Heart right ventricle (tissue), 16 donors: ENCODE results near the gene NEU4. TPM values are rescaled to one million over a fixed set of nuclear protein-coding genes. Genes with fewer than 3 reads are reported as not detected.
"Not testable (repeated sequence)": the region's sequence is repeated elsewhere in the genome, so short reads cannot be mapped to it uniquely, and the experiment has no call there.

ENCODE experiments used
- ATAC-seq, 8 donors: fragments of 200-7000 bp; cut with Tn5 transposase; one replicate each; pipeline ENCODE4 v1.9.1; 2020; ENCODE audit warnings: mild to moderate bottlenecking in 8 of 8, moderate library complexity in 8 of 8, moderate number of reproducible peaks in 1 of 8
- DNase-seq, 2 donors: peaks; one replicate each; pipeline ENCODE4 v3.0.0-alpha.2; 2020
- H3K27ac ChIP-seq, 10 donors: fragments of 200-600 bp; sonication (generic) in 2 of 10; one replicate each; pipeline versions ENCODE4 v1.5.0 to v1.8.0; 2020 to 2022; ENCODE audit warnings: mild to moderate bottlenecking in 3 of 10
- H3K27me3 ChIP-seq, 7 donors: fragments of 200-600 bp; one replicate each; pipeline ENCODE4 v1.8.0; 2021 to 2022; ENCODE audit warnings: mild to moderate bottlenecking in 2 of 7
- H3K36me3 ChIP-seq, 9 donors: fragments of 200-600 bp; sonication (generic) in 1 of 9; one replicate each; pipeline versions ENCODE4 v1.5.0 to v1.8.0; 2020 to 2022; ENCODE audit warnings: mild to moderate bottlenecking in 2 of 9
- H3K4me1 ChIP-seq, 9 donors: fragments of 200-600 bp; sonication (generic) in 1 of 9; one replicate each; pipeline versions ENCODE4 v1.5.0 to v1.8.0; 2020 to 2022; ENCODE audit warnings: mild to moderate bottlenecking in 4 of 9
- H3K4me3 ChIP-seq, 10 donors: fragments of 200-600 bp; sonication (generic) in 2 of 10; one replicate each; pipeline versions ENCODE4 v1.5.0 to v1.8.0; 2020 to 2022; ENCODE audit warnings: mild to moderate bottlenecking in 7 of 10, moderate library complexity in 2 of 10
- H3K9me3 ChIP-seq, 11 donors: fragments of 200-600 bp in 10 of 11; sonication (generic) in 2 of 11; one replicate each; pipeline versions ENCODE4 v1.5.0 to v1.8.0; 2013 to 2022; ENCODE audit warnings: mild to moderate bottlenecking in 2 of 11, control low read depth in 1 of 11, moderate library complexity in 1 of 11
- WGBS, 2 donors: extraction: QIAGEN DNeasy Blood & Tissue Kit; methylation state at CpG; one replicate each; pipeline ENCODE4 v1.1.7; 2013; ENCODE audit warnings: inconsistent platforms in 1 of 2; 5-methylcytosine and 5-hydroxymethylcytosine counted together
- intact Hi-C, 10 donors: fragments of 100-400 bp; cut with DNase I; formaldehyde crosslinking; loops; one replicate each; pipeline versions ENCODE4 v1.11.1 to v1.14.2; 2022
- polyA plus RNA-seq, 2 donors: library from polyadenylated mRNA; stranded (reverse); fragments of 200-250 nt; gene quantifications; one replicate each; pipeline ENCODE4 v1.2.3, GENCODE V29; 2013
- total RNA-seq, 10 donors: library from RNA; stranded (reverse); fragmentation: NEBNext Ultra II Directional in 3 of 10; extraction: Animal tissue kit (Norgen Biotek cat#: 25700) in 3 of 10; gene quantifications; one replicate each; pipeline versions ENCODE4 v1.2.1 to v1.2.4, GENCODE V29; 2021 to 2023
- TF ChIP-seq, protein P1 (sequence below), 9 donors: fragments of 200-600 bp; sonication (generic) in 2 of 9; IDR thresholded peaks; one replicate each; pipeline versions ENCODE4 v1.5.0 to v1.8.0; 2021 to 2022; ENCODE audit warnings: antibody characterized with exemption in 9 of 9, mild to moderate bottlenecking in 5 of 9, moderate library complexity in 1 of 9
- donor health status: Arrhythmogenic right ventricular cardiomyopathy.
- donor health status: ischemic (EF 13 %, LVEDD 7.1; RV severe dilation, severe dysfunction).
- donor health status: healthy with polysubstance abuse.
- donor health status: DM: no; HTN: yes; CAD: no.
- donor health status: DM: no; HTN: no; CAD: no.
- donor health status: ischemic (EF 25% LVEDD 6.9; RV normal size, moderate dysfunction).
- donor health status: ischemic (EF 25% LVEDD 5.7; RV mildly dilated, moderate dysfunction).
- donor health status: healthy.
- donor health status: DM: yes; HTN: yes; CAD: no.
- donor health status: Ischemic cardiomyopathy.
- donor health status: ischemic (EF 35%, LVEDD 5.7; RV mildly dilated, moderate dysfunction).
- donor health status: nonischemic (EF 11% LVEDD 7.7; RV severe dilation, severe dysfunction).
- donor health status: DM: yes; HTN: yes; CAD: no.
- donor health status: PGD.
- donor health status: ischemic (EF 29% LVEDD 5.4; RV normal size, mild dysfunction).
- donor health status: nonischemic (EF 23%, LVEDD 6.1; RV moderate dilation, normal function).

NEU4 gene
- total and polyA plus RNA-seq, 12 donors: 0.07 to 1.2 (median 0.46) TPM; not detected in 2

- H3K4me3 ChIP-seq: no peak overlapping the region
- H3K4me1 ChIP-seq: peaks cover 3 to 39% (median 11%) of the 10 kb centered on the region in 9 donors
- TF ChIP-seq, protein P1, sequence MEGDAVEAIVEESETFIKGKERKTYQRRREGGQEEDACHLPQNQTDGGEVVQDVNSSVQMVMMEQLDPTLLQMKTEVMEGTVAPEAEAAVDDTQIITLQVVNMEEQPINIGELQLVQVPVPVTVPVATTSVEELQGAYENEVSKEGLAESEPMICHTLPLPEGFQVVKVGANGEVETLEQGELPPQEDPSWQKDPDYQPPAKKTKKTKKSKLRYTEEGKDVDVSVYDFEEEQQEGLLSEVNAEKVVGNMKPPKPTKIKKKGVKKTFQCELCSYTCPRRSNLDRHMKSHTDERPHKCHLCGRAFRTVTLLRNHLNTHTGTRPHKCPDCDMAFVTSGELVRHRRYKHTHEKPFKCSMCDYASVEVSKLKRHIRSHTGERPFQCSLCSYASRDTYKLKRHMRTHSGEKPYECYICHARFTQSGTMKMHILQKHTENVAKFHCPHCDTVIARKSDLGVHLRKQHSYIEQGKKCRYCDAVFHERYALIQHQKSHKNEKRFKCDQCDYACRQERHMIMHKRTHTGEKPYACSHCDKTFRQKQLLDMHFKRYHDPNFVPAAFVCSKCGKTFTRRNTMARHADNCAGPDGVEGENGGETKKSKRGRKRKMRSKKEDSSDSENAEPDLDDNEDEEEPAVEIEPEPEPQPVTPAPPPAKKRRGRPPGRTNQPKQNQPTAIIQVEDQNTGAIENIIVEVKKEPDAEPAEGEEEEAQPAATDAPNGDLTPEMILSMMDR (IDR thresholded peaks at IDR 0.05): no peak
- no peak for DNase-seq
- H3K27me3 ChIP-seq: peaks cover 0 to 4% (median 0%) of the 10 kb centered on the region in 7 donors
- 81 to 83% methylated on average over 48 of the region's 48 CpGs for WGBS, 2 donors
- H3K9me3 ChIP-seq: no peaks in the 10 kb centered on the region
- peak in 1 of 8 donors; percentile 10 for ATAC-seq
- no peaks in the 10 kb centered on the region for H3K36me3 ChIP-seq
- no peak overlapping the region for H3K27ac ChIP-seq
- intact Hi-C loops: no loop called here
Measured at GRCh38 chr2:241815477-241816430, 6.8 kb downstream of the NEU4 start.

- ATAC-seq (no peak), DNase-seq (no peak)
- no peaks in the 10 kb centered on the region for H3K36me3 ChIP-seq
- peak overlapping the region in 4 of 10 donors; percentile 1 to 56 (median 35) for H3K27ac ChIP-seq
- TF ChIP-seq, protein P1 (IDR thresholded peaks at IDR 0.05): no peak
- peaks cover 0 to 40% (median 6%) of the 10 kb centered on the region in 9 donors for H3K4me1 ChIP-seq
- WGBS, 2 donors: 73 to 74% methylated on average over 33 of the region's 33 CpGs
- H3K9me3 ChIP-seq: no peaks in the 10 kb centered on the region
- no peak overlapping the region for H3K4me3 ChIP-seq
- H3K27me3 ChIP-seq: peaks cover 0 to 4% (median 0%) of the 10 kb centered on the region in 7 donors
- intact Hi-C loops: no loop called here
Measured at GRCh38 chr2:241816431-241817121, 7.6 kb downstream of the NEU4 start.

GRCh38 chr2:241817126-241817820 is 8.3 kb downstream of the NEU4 start:
- peak overlapping the region in 4 of 10 donors; percentile 1 to 56 (median 35) for H3K27ac ChIP-seq
- H3K4me1 ChIP-seq: peaks cover 0 to 45% (median 6%) of the 10 kb centered on the region in 9 donors
- H3K36me3 ChIP-seq: no peaks in the 10 kb centered on the region
- no peak overlapping the region for H3K4me3 ChIP-seq
- intact Hi-C loops: no loop called here
- TF ChIP-seq, protein P1 (IDR thresholded peaks at IDR 0.05): no peak
- 39 to 46% methylated on average over 16 of the region's 16 CpGs for WGBS, 2 donors
- ATAC-seq (peak in 1 of 8 donors; percentile 12), DNase-seq (no peak)
- H3K9me3 ChIP-seq: no peaks in the 10 kb centered on the region
- H3K27me3 ChIP-seq: peaks cover 0 to 4% (median 0%) of the 10 kb centered on the region in 7 donors

- H3K27ac ChIP-seq: peak overlapping the region in 4 of 10 donors; percentile 1 to 56 (median 35)
- H3K4me3 ChIP-seq, H3K36me3 ChIP-seq, H3K9me3 ChIP-seq, DNase-seq, H3K27me3 ChIP-seq, intact Hi-C loops, ATAC-seq: not testable (repeated sequence)
- 84 to 85% methylated on average over 10 of the region's 10 CpGs for WGBS, 2 donors
- peaks cover 0 to 42% (median 6%) of the 10 kb centered on the region in 9 donors for H3K4me1 ChIP-seq
Measured at GRCh38 chr2:241817821-241818215, 8.8 kb downstream of the NEU4 start.
